ENCODE measurements around the gene ESPL1. TPM values are rescaled to one million over a fixed set of nuclear protein-coding genes. Genes with fewer than 3 reads are reported as not detected.

Gene ESPL1
- total RNA-seq, 1 donor from 2014 or later: 4.8 TPM

DNA sequence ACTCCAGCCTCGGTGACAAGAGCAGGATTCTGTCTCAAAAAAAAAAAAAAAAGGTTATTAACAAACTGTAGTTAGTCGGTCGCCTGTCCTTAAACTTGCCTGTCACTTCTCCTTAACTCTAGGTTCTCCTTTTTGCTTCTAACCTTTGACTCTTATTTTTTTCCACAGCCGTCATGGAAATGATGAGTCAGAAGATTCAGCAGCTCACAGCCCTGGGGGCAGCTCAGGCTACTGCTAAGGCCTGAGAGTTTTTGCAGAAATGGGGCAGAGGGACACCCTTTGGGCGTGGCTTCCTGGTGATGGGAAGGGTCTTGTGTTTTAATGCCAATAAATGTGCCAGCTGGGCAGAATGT, 31.0 kb downstream of the ESPL1 start:
- Mint-ChIP-seq H3K36me3 (ENCODE audit: low read depth) (peaks cover 15% of the 10 kb centered on the region), H3K27ac (ENCODE audit: unreplicated experiment) (peak overlapping the region; percentile 96), H3K9me3 (ENCODE audit: low read depth) (no peaks in the 10 kb centered on the region), H3K4me1 (ENCODE audit: low read depth) (peaks cover 74% of the 10 kb centered on the region), H3K4me3 (ENCODE audit: unreplicated experiment) (peak overlapping the region; percentile 84), H3K27me3 (ENCODE audit: low read depth) (no peaks in the 10 kb centered on the region)
- no peak for DNase-seq (ENCODE audit: low spot score)
- TF ChIP-seq, protein P1, sequence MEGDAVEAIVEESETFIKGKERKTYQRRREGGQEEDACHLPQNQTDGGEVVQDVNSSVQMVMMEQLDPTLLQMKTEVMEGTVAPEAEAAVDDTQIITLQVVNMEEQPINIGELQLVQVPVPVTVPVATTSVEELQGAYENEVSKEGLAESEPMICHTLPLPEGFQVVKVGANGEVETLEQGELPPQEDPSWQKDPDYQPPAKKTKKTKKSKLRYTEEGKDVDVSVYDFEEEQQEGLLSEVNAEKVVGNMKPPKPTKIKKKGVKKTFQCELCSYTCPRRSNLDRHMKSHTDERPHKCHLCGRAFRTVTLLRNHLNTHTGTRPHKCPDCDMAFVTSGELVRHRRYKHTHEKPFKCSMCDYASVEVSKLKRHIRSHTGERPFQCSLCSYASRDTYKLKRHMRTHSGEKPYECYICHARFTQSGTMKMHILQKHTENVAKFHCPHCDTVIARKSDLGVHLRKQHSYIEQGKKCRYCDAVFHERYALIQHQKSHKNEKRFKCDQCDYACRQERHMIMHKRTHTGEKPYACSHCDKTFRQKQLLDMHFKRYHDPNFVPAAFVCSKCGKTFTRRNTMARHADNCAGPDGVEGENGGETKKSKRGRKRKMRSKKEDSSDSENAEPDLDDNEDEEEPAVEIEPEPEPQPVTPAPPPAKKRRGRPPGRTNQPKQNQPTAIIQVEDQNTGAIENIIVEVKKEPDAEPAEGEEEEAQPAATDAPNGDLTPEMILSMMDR (IDR thresholded peaks at IDR 0.05): no peak

DNA sequence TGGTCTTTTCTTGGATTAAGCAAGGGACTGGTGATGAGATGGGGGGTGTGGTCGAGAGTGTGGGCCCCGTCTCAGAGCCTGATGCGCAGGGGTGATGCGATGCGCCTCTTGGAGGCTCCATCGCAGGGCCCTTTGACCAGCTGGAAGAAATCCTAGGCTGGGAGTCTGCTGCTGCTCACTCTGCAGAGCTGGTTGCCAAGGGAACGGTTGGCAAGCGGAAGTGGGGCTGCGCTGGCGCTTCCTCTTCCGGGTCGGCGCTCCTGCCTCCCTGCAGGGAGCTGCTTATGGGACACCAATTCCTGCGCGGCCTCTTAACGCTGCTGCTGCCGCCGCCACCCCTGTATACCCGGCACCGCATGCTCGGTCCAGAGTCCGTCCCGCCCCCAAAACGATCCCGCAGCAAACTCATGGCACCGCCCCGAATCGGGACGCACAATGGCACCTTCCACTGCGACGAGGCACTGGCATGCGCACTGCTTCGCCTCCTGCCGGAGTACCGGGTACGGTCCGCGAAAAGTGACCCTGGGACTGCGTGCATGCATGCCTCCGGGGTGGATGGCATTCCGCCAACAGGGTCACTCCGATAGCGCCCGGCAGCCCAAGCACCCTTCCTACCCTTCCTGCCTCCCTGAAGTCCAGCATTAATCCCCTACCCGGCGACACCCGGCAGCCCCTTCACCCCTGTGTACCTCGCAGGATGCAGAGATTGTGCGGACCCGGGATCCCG, 31.5 kb downstream of the ESPL1 start, which contains the start of gene MYG1:
TSS of gene MYG1 (plus strand) at position 242 of the 727 bp plus-strand sequence. CDS start at position 285, 43 bp downstream.
- H3K36me3 Mint-ChIP-seq (ENCODE audit: low read depth): peaks cover 15% of the 10 kb centered on the region
- H3K4me3 Mint-ChIP-seq (ENCODE audit: unreplicated experiment): peak within 1 kb of the TSS; percentile 84
- peaks cover 74% of the 10 kb centered on the region for H3K4me1 Mint-ChIP-seq (ENCODE audit: low read depth)
- no peaks in the 10 kb centered on the region for H3K9me3 Mint-ChIP-seq (ENCODE audit: low read depth)
- H3K27ac Mint-ChIP-seq (ENCODE audit: unreplicated experiment): peak within 1 kb of the TSS; percentile 96
- no peaks in the 10 kb centered on the region for H3K27me3 Mint-ChIP-seq (ENCODE audit: low read depth)
- TF ChIP-seq, protein P1 (IDR thresholded peaks at IDR 0.05): peak; percentile 65
- DNase-seq (ENCODE audit: low spot score): peak; percentile 97

DNA sequence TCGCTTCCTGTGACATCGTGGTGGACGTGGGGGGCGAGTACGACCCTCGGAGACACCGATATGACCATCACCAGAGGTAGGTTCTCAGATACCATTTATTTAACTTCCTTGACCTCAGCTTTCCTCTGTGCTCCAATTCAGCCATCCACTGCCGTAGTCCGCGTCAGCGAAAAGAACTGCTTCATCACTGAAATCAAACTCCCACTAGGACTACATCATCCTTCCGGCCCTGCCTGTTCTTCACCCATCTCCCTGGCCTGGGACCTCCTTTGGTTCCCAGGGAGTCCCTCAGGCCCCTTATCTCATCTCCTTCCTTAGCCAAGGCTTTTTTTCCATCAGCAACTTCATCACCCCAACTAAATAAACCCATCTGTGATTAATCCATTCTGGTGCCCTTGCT, 32.1 kb downstream of the ESPL1 start:
- peak overlapping the region; percentile 84 for H3K4me3 Mint-ChIP-seq (ENCODE audit: unreplicated experiment)
- H3K27me3 Mint-ChIP-seq (ENCODE audit: low read depth): no peaks in the 10 kb centered on the region
- H3K4me1 Mint-ChIP-seq (ENCODE audit: low read depth): peaks cover 69% of the 10 kb centered on the region
- peaks cover 15% of the 10 kb centered on the region for H3K36me3 Mint-ChIP-seq (ENCODE audit: low read depth)
- DNase-seq (ENCODE audit: low spot score): no peak
- peak overlapping the region; percentile 96 for H3K27ac Mint-ChIP-seq (ENCODE audit: unreplicated experiment)
- no peaks in the 10 kb centered on the region for H3K9me3 Mint-ChIP-seq (ENCODE audit: low read depth)
- TF ChIP-seq, protein P1 (IDR thresholded peaks at IDR 0.05): no peak

DNA sequence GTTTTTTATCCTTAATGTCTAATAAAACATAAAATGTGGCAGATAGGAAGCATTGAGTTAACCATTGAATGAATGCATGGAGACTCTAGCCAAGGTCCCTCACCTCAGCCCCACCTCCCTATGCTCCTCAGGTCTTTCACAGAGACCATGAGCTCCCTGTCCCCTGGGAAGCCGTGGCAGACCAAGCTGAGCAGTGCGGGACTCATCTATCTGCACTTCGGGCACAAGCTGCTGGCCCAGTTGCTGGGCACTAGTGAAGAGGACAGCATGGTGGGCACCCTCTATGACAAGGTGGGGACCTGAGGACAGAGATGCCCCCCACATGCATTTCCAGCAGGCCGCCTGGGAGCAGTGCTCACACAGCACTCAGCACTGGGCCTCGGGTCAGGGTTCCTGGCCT, 34.8 kb downstream of the ESPL1 start:
- no peaks in the 10 kb centered on the region for H3K27me3 Mint-ChIP-seq (ENCODE audit: low read depth)
- peaks cover 25% of the 10 kb centered on the region for H3K36me3 Mint-ChIP-seq (ENCODE audit: low read depth)
- no peak for DNase-seq (ENCODE audit: low spot score)
- peak overlapping the region; percentile 79 for H3K27ac Mint-ChIP-seq (ENCODE audit: unreplicated experiment)
- H3K4me3 Mint-ChIP-seq (ENCODE audit: unreplicated experiment): no peak overlapping the region
- TF ChIP-seq, protein P1 (IDR thresholded peaks at IDR 0.05): no peak
- peaks cover 45% of the 10 kb centered on the region for H3K4me1 Mint-ChIP-seq (ENCODE audit: low read depth)
- H3K9me3 Mint-ChIP-seq (ENCODE audit: low read depth): no peaks in the 10 kb centered on the region

DNA sequence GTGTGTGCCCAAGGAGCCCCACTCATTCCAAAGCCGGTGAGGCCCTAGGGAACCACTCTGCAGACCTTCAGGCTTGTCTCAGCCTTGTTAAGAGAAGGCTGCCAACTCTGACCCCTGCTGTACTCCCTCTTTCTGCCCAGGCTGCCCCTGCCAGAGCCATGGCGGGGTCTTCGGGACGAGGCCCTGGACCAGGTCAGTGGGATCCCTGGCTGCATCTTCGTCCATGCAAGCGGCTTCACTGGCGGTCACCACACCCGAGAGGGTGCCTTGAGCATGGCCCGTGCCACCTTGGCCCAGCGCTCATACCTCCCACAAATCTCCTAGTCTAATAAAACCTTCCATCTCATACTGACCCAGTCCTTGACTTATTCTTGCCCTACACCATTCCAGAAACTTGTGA, 38.7 kb downstream of the ESPL1 start:
- Mint-ChIP-seq H3K27me3 (ENCODE audit: low read depth) (no peaks in the 10 kb centered on the region), H3K4me1 (ENCODE audit: low read depth) (peaks cover 10% of the 10 kb centered on the region), H3K27ac (ENCODE audit: unreplicated experiment) (no peak overlapping the region), H3K9me3 (ENCODE audit: low read depth) (no peaks in the 10 kb centered on the region), H3K36me3 (ENCODE audit: low read depth) (peaks cover 28% of the 10 kb centered on the region), H3K4me3 (ENCODE audit: unreplicated experiment) (no peak overlapping the region)
- TF ChIP-seq, protein P1 (IDR thresholded peaks at IDR 0.05): no peak
- no peak for DNase-seq (ENCODE audit: low spot score)
